Measurements from ENCODE around the gene AHNAK.

GRCh38 chr11:62560566-62561103, 14.0 kb upstream of the AHNAK start:
- TF ChIP-seq, protein P1, sequence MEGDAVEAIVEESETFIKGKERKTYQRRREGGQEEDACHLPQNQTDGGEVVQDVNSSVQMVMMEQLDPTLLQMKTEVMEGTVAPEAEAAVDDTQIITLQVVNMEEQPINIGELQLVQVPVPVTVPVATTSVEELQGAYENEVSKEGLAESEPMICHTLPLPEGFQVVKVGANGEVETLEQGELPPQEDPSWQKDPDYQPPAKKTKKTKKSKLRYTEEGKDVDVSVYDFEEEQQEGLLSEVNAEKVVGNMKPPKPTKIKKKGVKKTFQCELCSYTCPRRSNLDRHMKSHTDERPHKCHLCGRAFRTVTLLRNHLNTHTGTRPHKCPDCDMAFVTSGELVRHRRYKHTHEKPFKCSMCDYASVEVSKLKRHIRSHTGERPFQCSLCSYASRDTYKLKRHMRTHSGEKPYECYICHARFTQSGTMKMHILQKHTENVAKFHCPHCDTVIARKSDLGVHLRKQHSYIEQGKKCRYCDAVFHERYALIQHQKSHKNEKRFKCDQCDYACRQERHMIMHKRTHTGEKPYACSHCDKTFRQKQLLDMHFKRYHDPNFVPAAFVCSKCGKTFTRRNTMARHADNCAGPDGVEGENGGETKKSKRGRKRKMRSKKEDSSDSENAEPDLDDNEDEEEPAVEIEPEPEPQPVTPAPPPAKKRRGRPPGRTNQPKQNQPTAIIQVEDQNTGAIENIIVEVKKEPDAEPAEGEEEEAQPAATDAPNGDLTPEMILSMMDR (IDR thresholded peaks at IDR 0.05), result peak; percentile 44 to 96 (median 88)
- TF ChIP-seq POLR2A (IDR thresholded peaks at IDR 0.05), result peak in 1 of 2 donors; percentile 8

Measured in Peyer's patch (tissue), 4 donors.